ENCODE data around the gene PARVA.

PARVA gene

GRCh38 chr11:12565406-12565805, 188.0 kb downstream of the PARVA start:
- Histone ChIP-seq H3K4me3 (ENCODE audit: low read depth in 1 of 2, low read length in 1 of 2) (no peak overlapping the region), H3K9me3 (no peaks in the 10 kb centered on the region), H3K36me3 (no peaks in the 10 kb centered on the region), H3K27ac (no peak overlapping the region), H3K4me1 (ENCODE audit: control insufficient read depth in 1 of 2, insufficient read depth in 1 of 2, low read depth in 1 of 2, low read length in 1 of 2) (no peaks in the 10 kb centered on the region), H3K27me3 (no peaks in the 10 kb centered on the region)
- no peak for TF ChIP-seq CTCF (IDR thresholded peaks at IDR 0.05)

GRCh38 chr11:12567746-12568460, 190.5 kb downstream of the PARVA start:
- Histone ChIP-seq H3K4me3 (ENCODE audit: low read depth in 1 of 2, low read length in 1 of 2) (no peak overlapping the region), H3K27me3 (no peaks in the 10 kb centered on the region), H3K27ac (no peak overlapping the region), H3K36me3 (no peaks in the 10 kb centered on the region), H3K9me3 (no peaks in the 10 kb centered on the region), H3K4me1 (ENCODE audit: control insufficient read depth in 1 of 2, insufficient read depth in 1 of 2, low read depth in 1 of 2, low read length in 1 of 2) (no peaks in the 10 kb centered on the region)
- no peak for TF ChIP-seq CTCF (IDR thresholded peaks at IDR 0.05)

- no peak overlapping the region for H3K27ac ChIP-seq
- no peaks in the 10 kb centered on the region for H3K27me3 ChIP-seq
- H3K4me3 ChIP-seq (ENCODE audit: low read depth in 1 of 2, low read length in 1 of 2), result no peak overlapping the region
- no peak for TF ChIP-seq CTCF (IDR thresholded peaks at IDR 0.05)
- no peaks in the 10 kb centered on the region for H3K36me3 ChIP-seq
- no peaks in the 10 kb centered on the region for H3K9me3 ChIP-seq
- no peaks in the 10 kb centered on the region for H3K4me1 ChIP-seq (ENCODE audit: control insufficient read depth in 1 of 2, insufficient read depth in 1 of 2, low read depth in 1 of 2, low read length in 1 of 2)
Observed at GRCh38 chr11:12569499-12570425, 192.4 kb downstream of the PARVA start.

- H3K36me3 ChIP-seq, result no peaks in the 10 kb centered on the region
- no peak overlapping the region for H3K4me3 ChIP-seq (ENCODE audit: low read depth in 1 of 2, low read length in 1 of 2)
- no peaks in the 10 kb centered on the region for H3K9me3 ChIP-seq
- H3K27me3 ChIP-seq, result no peaks in the 10 kb centered on the region
- no peak for TF ChIP-seq CTCF (IDR thresholded peaks at IDR 0.05)
- H3K27ac ChIP-seq, result no peak overlapping the region
- no peaks in the 10 kb centered on the region for H3K4me1 ChIP-seq (ENCODE audit: control insufficient read depth in 1 of 2, insufficient read depth in 1 of 2, low read depth in 1 of 2, low read length in 1 of 2)
Observed at GRCh38 chr11:12573707-12574485, 196.5 kb downstream of the PARVA start.
